Motor neuron (in vitro differentiated cells): ENCODE results near the gene NUDT3. TPM values are rescaled to one million over a fixed set of nuclear protein-coding genes. Genes with fewer than 3 reads are reported as not detected.

Experiments used
- ATAC-seq, 8 experiments: fragments of 200-7000 bp; cut with Tn5 transposase; replicated peaks in 6 of 8; 2 replicates each; pipeline ENCODE4 v1.8.0; 2021; ENCODE audit warnings: mild to moderate bottlenecking in 8 of 8, moderate library complexity in 8 of 8
- H3K27ac ChIP-seq, 2 donors: fragments of 250-450 bp; sonication (Bioruptor Pico); 2 replicates each; pipeline ENCODE4 v1.9.0; 2021; ENCODE audit warnings: antibody characterized with exemption in 2 of 2, mild to moderate bottlenecking in 2 of 2, moderate library complexity in 1 of 2
- H3K4me1 ChIP-seq, 2 donors: fragments of 250-450 bp; sonication (Bioruptor Pico); replicated peaks in 1 of 2; 2 replicates each; pipeline ENCODE4 v1.6.1; 2021; ENCODE audit warnings: antibody characterized with exemption in 2 of 2, mild to moderate bottlenecking in 2 of 2, moderate library complexity in 1 of 2
- H3K4me3 ChIP-seq, 5 donors: fragments of 250-450 bp; sonication (Bioruptor Pico); 2 replicates each; pipeline ENCODE4 v1.9.0; 2021; ENCODE audit warnings: antibody characterized with exemption in 5 of 5, mild to moderate bottlenecking in 5 of 5, moderate library complexity in 4 of 5
- WGBS, 10 experiments: fragments of 450-650 bp; shearing (Covaris generic); methylation state at CpG; one replicate each; pipeline ENCODE4 v1.0.0; 2022; 5-methylcytosine and 5-hydroxymethylcytosine counted together
- in situ Hi-C, 9 experiments: fragments of 400-800 bp; cut with MboI; loops; one replicate each; pipeline ENCODE4 v1.15.0; 2021; ENCODE audit warnings: low sequenced_read_pairs in 9 of 9, low pct_unique_long_range_greater_than_20kb in 2 of 9; ENCODE audit not compliant: unreplicated experiment in 9 of 9
- total RNA-seq, 8 experiments: library from RNA; unstranded; fragments of 300-600 nt; gene quantifications; 2 replicates each; pipeline versions ENCODE4 v1.2.3 to v1.2.4, GENCODE V29; 2022

NUDT3 gene
- total RNA-seq, 8 experiments from 2014 or later: 11.1 to 58.5 (median 36.2) TPM

DNA sequence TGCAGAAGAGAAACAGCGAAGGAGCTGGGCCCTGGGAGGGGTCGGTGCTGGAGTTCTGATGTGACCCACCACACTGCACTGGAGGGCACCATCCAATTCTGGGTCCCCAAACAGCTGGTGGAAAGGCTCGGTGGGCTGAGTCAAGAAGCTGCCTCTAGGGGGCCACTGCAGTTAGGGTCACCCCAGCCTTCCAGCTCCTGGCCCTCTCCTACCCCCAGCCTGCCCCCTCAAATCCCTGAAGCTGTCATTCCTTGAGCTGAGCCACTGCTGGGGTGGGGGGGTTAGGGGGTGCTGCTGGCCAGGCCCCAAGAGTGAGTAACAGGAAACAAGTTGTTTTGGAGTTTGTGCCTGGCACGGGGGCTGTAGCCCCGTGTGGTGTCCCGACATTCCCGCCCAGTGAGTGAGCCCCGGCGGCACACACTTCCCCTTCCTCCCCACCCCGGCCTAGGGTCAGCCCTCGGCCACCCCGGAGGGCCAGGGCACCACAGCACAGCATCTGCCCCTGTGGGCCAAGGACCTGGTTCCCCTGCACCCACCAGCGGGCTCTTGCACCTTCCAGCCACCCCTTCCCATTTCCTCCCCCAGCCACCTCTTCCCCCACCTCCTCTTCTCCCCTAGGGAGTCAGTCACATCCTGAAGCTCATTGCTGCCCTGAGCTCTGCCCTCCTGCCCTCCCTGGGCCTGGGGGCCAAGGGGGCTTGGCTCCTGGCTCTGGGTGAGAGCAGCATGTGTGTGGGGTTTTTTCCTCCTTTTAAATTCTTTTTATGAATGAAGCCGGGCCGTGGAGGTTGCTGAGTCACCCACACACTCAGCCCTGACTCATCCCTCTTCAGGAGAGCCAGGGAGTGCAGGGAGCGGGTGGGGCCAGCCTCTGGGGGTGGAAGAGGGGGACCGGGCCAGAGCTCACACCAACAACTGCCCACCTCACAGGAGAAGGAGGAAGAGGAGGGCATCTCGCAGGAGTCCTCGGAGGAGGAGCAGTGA, 148.3 kb downstream of the NUDT3 start:
- in situ Hi-C loops: loop anchor here in 1 of 9 experiments (25.0 kb wide), 1 partner anchor 168 kb away; no protein-coding TSS in a partner anchor
- no peak overlapping the region for H3K4me3 ChIP-seq
- peak; percentile 19 to 59 (median 50) for ATAC-seq
- H3K4me1 ChIP-seq: peaks cover 22 to 28% of the 10 kb centered on the region in 2 donors
- 100% methylated on average over 1 of the region's 19 CpGs; no CpG with 5 or more reads in 9 of the 10 experiments for WGBS, 10 experiments
- H3K27ac ChIP-seq: peak overlapping the region in 1 of 2 donors; percentile 8

DNA sequence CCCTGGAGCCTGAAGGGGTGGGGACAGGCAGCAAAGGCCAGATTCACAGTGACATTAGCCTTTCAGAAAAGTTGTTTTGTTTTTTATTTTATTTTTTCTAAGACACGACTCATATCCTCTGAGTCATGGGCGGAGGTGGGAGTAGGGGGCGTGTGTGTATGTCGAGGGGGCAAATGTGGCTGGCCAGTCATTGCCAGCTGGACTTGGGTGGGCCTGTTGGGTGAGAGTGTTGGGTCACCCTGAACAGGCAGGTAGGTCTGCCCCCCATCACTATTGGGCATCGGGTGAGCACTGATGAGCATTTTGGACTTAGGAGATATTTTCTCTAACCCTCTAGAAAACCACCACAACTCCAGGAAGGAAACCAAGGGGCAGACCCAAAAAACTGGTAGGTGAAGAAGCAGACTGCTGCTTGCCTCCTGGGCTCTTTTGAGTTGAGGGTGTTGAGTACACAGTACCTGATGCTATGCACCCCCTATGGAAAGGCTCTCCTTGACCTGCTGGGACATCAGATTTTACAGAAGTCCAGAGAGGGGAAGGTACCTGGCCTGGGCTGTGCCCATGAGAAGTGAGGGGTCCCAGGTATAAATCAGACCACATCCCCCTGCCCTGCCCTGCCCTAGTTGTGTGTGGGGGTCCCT, 149.2 kb downstream of the NUDT3 start:
- no peak overlapping the region for H3K4me3 ChIP-seq
- no peak overlapping the region for H3K27ac ChIP-seq
- ATAC-seq: no peak
- in situ Hi-C loops: loop anchor here in 1 of 9 experiments (25.0 kb wide), 1 partner anchor 169 kb away; no protein-coding TSS in a partner anchor
- WGBS, 10 experiments: 20 to 100% (median 82%) methylated on average over 1 to 4 of the region's 5 CpGs; no CpG with 5 or more reads in 6 of the 10 experiments
- peaks cover 28 to 37% of the 10 kb centered on the region in 2 donors for H3K4me1 ChIP-seq

DNA sequence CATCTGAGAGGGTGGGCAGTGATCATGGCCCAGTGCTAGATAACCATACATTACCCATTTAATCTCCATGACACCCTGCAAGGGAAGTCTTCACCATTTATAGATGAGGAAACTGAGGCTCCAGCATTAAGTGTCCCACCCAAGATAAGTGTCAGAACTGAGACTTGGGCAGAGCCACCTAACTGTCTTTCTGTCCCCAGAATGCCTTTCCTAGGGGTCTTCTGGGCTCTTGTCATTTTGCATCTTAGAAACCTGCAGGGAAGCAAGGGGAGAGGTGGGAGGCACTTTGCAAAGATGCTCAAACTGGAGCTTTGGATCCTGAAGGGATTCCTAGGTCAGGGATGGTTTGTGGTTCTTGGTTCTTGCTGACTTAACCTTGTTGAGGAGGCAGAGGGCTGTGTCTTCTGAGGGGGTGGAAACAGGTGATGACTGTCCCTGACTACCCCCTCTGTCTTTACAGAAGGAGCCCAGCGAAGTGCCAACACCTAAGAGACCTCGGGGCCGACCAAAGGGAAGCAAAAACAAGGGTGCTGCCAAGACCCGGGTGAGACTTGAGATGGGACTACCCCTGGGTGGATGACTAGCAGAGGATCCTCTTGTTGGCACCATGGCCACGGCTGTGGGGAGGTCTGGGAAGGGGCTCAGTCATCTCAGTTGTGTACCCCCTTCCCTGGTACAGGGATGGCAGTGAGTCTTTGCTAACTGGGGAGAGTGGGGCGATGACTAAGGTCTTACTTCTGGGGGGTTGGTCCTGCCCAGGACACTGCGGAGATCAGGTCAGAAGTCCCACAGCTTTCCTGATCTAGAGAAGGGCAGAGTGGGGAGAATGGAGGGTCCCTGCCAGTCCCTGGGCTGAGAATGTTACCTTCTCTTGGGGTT, 150.0 kb downstream of the NUDT3 start:
- Histone ChIP-seq H3K4me1 (peaks cover 25 to 29% of the 10 kb centered on the region in 2 donors), H3K4me3 (no peak overlapping the region), H3K27ac (no peak overlapping the region)
- ATAC-seq: no peak
- in situ Hi-C loops: loop anchor here in 1 of 9 experiments (25.0 kb wide), 1 partner anchor 170 kb away; no protein-coding TSS in a partner anchor
- WGBS, 10 experiments: 79 to 100% (median 90%) methylated on average over 1 to 5 of the region's 7 CpGs; no CpG with 5 or more reads in 6 of the 10 experiments

DNA sequence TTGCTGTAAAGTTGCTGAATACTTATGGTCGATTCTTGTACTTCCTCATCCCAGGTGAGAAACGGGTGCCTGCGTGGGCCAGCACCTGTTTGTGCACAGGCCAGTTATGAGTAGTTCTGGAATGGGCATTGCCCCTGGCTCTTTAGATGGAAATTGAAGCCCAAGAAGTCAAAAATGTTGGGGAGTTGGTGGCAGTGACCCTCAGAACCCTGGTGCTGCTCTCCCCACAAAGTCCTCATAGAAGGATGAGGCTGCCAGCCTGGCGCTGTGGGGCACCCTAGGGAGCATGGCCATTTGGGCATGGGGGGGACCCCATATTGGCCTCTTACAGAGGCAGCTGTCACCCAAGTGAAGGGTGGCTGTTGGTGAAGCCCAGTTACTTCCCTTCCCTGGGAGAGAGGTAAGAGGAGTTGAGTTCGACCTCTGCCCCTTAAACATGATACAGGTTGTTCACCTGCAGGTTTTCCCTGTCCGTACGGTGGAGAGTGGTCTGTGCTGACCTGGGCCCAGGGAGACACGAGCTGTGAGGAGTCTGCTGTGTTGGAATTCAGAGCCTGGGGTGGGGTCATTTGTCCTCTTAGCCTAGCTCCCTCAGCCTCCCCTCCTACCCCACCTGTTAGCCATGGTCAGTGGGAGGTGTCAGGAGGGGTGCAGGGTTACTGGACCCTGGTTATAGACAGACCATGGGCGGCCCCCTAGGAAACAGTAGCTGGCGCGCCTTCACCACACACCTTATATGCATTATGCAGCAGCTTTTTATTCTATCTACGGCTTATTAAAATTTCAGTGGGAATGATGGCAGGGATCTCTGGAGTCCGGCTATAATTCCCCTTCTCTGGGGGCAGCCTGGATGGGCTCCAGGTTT, 150.9 kb downstream of the NUDT3 start:
- Histone ChIP-seq H3K27ac (no peak overlapping the region), H3K4me3 (no peak overlapping the region), H3K4me1 (peaks cover 24 to 28% of the 10 kb centered on the region in 2 donors)
- in situ Hi-C loops: loop anchor here in 1 of 9 experiments (25.0 kb wide), 1 partner anchor 171 kb away; no protein-coding TSS in a partner anchor
- no peak for ATAC-seq
- WGBS, 10 experiments: 72 to 100% (median 95%) methylated on average over 1 to 11 of the region's 13 CpGs; no CpG with 5 or more reads in 2 of the 10 experiments

DNA sequence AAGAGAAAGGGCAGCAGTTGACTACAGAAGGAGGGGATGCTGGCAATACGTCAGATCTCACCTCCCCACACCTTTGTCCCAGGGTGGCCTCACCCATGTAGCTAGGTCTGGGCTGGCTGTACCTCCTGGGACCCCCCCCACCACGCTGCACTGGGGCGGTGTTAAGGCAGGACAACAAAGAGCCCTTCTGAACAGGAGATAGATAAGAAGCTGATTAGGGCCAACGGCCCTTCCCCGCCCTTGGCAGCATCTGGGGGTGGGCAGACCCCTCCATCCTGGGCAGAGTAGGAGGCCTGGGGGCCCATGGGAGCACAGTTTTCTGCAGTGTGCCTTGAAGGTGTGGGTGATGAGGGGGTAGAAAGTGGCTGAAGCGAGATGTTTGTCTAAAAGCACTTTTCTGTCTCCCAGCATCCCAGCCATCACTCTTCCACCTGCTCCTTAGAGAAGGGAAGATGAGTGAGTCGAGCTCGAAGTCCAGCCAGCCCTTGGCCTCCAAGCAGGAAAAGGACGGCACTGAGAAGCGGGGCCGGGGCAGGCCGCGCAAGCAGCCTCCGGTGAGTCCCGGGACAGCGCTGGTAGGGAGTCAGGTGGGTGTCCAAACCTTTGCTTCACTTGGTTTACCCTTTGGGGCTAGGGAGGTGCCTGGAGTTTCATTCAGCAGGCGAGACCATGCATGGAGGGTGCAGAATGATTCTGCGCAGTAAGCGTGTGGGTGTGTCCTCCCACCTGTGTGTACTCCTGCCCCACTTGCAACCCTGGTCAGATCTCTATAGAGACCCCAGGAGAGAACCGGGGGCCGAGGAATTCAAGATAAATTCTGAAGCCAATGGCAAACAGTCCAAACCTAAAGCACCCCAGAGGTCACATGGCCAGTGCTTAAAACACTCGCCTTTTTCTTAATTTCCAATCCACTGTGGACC, 151.9 kb downstream of the NUDT3 start:
- peaks cover 26 to 32% of the 10 kb centered on the region in 2 donors for H3K4me1 ChIP-seq
- 88 to 100% (median 90%) methylated on average over 2 to 7 of the region's 22 CpGs; no CpG with 5 or more reads in 5 of the 10 experiments for WGBS, 10 experiments
- in situ Hi-C loops: loop anchor here in 1 of 9 experiments (25.0 kb wide), 1 partner anchor 172 kb away; no protein-coding TSS in a partner anchor
- no peak for ATAC-seq
- H3K27ac ChIP-seq: no peak overlapping the region
- H3K4me3 ChIP-seq: no peak overlapping the region

DNA sequence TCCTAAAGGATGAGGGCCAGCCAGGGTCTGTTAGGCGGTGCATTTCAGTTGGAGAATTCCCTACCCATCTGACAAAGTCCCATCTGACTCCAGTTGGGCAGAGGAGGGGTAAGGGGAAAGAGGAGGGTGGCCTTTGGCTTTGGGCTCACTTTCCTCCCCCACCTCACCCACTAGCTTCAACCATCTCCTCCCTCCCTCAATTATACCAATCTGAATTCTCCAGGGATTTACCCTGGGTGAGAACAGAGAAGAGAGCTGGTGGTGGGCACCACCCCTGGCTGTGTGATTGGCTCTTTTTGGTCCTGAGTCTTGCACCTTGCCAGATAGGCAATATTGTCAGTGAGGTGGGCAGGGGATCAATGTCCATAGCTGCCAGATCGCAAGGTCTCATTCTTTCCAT, 152.6 kb downstream of the NUDT3 start:
- Histone ChIP-seq H3K4me1 (peaks cover 26 to 32% of the 10 kb centered on the region in 2 donors), H3K4me3 (no peak overlapping the region), H3K27ac (no peak overlapping the region)
- no peak for ATAC-seq
- in situ Hi-C loops: loop anchor here in 1 of 9 experiments (25.0 kb wide), 1 partner anchor 172 kb away; no protein-coding TSS in a partner anchor
- 80 to 100% (median 100%) methylated on average over 1 of the region's 2 CpGs; no CpG with 5 or more reads in 6 of the 10 experiments for whole genome bisulfite sequencing, 10 experiments

DNA sequence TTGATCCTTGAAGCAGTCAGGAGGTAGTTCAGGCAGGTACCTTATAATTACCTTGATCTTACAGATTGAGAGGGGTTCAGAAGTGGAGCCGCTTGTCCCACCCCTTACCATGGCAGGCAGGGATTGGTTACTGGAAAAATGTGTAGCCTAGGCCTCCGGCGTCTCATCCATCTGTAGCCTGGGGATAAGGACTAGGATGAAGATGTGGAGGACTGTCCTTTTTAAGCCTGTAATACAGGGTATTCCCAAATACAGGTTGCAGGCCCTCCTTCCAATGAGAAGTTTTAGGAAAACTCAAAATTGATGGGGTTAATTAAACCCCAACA, 153.0 kb downstream of the NUDT3 start:
- Histone ChIP-seq H3K27ac (no peak overlapping the region), H3K4me3 (no peak overlapping the region), H3K4me1 (peaks cover 26 to 30% of the 10 kb centered on the region in 2 donors)
- ATAC-seq: no peak
- in situ Hi-C loops: loop anchor here in 1 of 9 experiments (25.0 kb wide), 1 partner anchor 173 kb away; no protein-coding TSS in a partner anchor
- 67 to 100% (median 84%) methylated on average over 1 to 3 of the region's 3 CpGs; no CpG with 5 or more reads in 6 of the 10 experiments for WGBS, 10 experiments

DNA sequence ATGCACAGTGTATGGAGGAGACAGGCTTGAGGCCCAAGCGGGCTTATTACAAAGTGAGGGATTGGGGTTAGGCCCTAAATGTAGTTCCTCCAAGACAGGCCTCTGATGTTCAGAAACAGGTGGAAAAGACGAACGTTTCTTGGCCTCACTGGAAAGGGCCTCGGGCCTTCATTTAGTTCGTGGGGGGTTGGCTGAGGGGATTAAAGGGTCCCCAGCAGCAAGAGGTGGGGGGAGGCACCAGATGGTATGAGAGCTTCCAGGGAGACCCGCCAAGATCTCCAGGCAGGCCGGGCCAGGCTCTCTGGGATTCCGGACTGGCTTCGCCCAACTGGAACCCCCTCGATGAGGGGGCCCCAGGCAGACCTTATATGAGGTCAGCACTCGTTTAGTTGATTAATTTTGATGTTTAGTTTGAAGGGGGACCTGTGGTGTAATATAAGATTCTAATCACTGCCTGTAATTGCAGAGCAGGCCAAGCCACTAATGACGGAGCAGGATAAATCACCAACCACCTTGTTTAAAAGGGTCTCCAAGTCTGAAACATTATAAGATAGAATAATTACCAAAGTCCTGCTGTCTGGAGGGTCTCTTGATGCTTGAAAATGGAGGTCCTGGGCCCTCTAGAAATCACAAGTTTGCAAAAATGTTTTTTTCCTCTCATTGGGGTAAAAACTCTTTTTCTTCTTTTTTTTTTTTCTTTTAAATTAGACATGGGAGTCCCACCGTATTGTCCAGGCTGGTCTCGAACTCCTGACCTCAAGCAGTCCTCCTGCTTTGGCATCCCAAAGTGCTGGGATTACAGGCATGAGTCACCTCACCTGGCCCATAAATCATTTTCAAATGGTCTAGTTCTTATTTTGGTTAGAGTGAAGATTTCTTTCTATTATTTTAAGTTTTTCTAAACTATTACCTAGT, 153.6 kb downstream of the NUDT3 start:
- Histone ChIP-seq H3K4me3 (peak overlapping the region; percentile 46 to 94 (median 70)), H3K4me1 (peaks cover 22 to 26% of the 10 kb centered on the region in 2 donors), H3K27ac (no peak overlapping the region)
- 20 to 100% (median 50%) methylated on average over 1 to 9 of the region's 14 CpGs for WGBS, 10 experiments
- in situ Hi-C loops: loop anchor here in 1 of 9 experiments (25.0 kb wide), 1 partner anchor 173 kb away; no protein-coding TSS in a partner anchor
- peak in 5 of 8 experiments; percentile 6 to 39 (median 23) for ATAC-seq

DNA sequence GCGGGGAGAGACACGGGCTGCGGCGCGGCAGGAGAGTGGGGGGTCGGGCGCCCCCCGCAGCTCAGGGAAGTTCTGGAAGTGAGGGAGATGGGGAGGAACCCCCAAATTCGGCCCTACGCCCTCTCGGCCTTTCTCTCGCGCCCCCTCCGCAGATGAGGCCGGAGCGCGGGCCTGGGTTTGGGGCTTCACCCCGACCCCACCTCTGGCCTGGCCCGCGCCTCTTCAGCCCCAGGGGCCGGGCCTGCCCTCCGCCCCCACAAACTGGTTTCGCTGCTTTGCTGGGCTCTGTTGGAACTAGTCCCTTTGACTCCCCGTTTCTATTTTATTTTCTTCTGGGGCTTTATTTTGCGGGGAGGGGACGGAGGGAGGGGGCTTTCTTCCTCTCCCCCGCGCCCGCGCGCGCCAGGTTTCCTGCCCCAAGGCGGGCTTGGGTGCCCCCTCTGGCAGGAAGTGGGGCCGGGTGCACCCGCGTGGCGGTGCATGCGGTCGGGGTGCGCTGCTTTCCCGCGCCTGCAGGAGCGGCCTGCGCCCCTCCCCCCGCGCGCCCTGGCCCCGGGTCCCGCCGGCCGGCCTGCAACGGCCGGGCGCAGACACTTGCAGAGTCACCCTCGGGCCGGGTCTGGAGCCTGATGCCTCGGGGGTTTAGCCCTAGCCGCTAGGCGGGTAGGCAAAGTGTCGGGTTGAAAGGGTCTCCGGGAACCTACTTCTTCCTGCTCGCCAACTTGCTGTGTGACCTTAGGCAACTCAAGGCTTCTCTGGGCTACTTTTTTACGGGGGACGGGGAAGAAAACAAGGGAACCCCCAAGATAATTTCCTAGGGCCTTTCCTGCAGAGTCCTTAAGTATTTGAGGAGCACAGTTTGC, 154.5 kb downstream of the NUDT3 start:
- ATAC-seq: peak in 7 of 8 experiments; percentile 5 to 25 (median 12)
- in situ Hi-C loops: loop anchor here in 1 of 9 experiments (25.0 kb wide), 1 partner anchor 174 kb away; no protein-coding TSS in a partner anchor
- 0 to 12% (median 3%) methylated on average over 1 to 5 of the region's 64 CpGs; no CpG with 5 or more reads in 4 of the 10 experiments for WGBS, 10 experiments
- peaks cover 17 to 26% of the 10 kb centered on the region in 2 donors for H3K4me1 ChIP-seq
- peak overlapping the region; percentile 81 to 84 for H3K27ac ChIP-seq
- peak overlapping the region; percentile 46 to 94 (median 70) for H3K4me3 ChIP-seq
